DMS153 treated with DMSO at 0.1 percent for 48 hours (cell line): ENCODE measurements around the gene LYPD5.
"Not testable (repeated sequence)": the region's sequence is repeated elsewhere in the genome, so short reads cannot be mapped to it uniquely, and the experiment has no call there.

Experiments used
- DNase-seq: peaks from one replicate; lab custom pipeline; 2025; ENCODE audit not compliant: unreplicated experiment; lab: John Stamatoyannopoulos, UW

Gene LYPD5

DNA sequence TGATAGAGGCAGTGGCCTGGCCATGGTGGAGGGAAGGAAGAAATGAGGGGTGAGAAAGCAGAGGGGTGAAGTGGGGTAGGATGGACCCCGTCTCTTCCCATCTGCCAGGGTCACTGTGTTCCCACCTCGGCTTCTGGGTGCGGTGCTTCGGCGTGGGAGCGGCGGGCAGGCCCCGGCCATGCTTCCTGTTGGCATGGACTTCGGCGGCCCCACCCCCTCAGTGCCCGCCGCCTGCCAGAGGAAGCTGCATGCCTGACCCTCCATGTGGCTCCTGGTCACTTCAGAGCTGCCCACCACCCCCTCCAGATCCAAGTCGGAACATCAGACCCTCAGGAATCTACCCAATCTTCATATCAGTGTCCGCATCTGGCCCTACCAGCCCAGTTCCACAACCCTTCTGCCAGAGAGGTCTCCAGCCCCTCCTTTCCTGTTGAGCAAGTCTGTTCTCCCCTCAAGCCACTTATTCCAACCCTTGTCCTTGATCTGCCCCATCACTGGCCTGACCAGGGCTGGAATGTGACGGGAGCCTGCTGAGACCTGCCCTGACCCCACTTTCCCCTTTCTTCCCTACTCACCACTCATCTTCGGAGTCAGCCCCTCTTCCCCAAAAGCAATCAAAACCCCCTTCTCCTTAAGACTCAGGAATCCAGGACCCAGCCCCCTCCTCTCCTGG lies 23.0 kb downstream of the LYPD5 start:
- DNase-seq: no peak

DNA sequence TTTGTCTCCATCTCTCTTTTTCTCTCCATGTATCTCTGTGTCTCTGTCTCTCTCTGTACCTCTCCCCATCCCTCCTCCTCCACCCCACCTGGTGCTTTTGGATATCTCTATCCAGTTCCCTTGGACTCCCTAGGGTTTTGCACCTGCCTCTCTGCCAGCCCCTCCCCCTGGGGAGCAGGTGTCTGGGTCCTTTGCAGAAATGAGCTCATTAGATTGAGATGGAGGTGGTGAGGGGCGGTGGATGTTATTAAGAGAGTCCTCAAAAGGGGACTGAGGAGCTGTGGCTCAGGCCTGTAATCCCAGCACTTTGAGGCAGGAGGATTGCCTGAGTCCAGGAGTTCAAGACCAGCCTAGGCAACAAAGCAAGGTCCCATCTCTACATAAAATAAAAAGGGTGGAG lies 23.6 kb downstream of the LYPD5 start:
- no peak for DNase-seq

DNA sequence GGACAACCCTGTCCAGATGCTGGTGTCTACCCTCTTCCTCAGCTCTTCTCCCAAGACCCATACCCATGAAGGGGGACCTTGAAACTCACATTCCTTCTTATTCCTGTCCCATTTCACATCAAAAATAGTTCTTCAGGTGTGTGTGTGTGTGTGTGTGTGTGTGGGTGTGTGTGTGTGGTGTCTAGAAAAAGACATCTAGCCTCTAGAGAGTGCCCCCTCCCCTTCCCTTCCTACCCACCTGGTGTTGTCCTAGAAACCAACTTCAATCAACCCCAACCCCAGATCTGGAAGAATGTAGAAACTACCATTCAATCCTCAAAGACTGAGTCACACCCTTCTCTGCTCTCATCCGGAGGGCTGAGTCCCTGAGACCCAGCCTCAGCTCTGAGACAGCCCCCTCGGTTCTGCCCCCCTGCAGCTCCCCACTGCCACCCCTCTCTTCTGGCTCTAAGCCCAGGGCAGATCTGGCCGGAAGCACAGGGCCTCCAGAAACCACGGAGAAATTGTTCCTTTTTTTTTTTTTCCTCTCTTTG lies 25.0 kb downstream of the LYPD5 start:
- DNase-seq: no peak

DNA sequence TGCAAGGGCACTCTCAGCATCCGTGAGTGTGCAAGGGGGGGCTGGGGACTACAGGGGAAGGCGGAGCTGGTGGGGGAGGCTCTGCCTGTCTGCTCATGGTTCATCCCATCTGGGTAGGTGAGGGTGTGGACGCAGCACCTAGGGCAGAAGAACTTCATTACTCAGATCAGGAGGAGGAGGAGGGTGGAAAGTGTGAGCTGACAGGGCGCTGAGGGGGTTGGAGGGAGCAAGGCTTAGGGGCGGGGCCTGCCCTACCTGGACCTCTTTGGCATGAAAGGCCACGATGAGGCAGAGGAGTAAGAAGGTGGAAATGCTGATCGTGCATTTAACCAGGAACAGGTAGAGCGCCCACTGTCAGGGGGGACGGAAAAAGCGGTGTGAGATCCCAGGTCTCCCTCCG lies 26.0 kb downstream of the LYPD5 start:
- no peak for DNase-seq

DNA sequence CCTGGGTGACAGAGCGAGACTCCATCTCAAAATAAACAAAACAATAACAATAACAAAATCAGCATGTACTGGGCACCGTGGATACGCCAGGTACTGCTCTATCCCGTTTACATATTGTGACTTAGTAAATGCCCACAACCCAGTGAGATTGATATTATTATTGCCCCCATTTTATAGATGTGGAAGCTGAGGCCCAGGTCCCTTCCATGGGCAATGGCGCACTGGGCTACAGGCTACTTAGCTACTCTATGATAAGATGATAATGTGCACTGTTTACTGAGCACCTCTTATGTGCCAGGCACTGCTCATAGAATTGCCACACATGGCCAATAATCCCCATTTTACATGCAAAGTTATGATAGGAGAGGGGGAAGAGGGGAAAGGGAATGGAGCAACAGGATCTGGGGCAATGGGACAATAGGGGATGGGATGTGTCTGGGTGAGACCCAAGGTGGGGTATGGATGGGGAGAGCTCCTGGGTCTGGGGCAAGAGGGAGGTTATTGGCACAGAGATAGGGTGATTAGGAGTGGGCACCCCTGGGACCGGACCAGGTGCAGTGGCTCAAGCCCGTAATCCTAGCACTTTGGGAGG lies 26.9 kb downstream of the LYPD5 start:
- DNase-seq: no peak

DNA sequence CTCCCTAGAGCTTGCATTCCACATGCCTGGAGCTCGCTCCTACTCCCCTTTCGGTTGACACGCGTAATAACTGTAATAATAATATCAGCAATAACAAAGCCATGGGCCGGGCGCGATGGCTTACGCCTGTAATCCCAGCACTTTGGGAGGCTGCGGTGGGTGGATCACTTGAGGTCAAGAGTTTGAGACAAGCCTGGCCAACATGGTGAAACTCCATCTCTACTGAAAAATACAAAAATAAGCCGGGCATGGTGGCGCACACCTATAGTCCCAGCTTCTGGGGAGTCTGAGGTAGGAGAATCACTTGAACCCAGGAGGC lies 27.3 kb downstream of the LYPD5 start:
- DNase-seq: not testable (repeated sequence)

DNA sequence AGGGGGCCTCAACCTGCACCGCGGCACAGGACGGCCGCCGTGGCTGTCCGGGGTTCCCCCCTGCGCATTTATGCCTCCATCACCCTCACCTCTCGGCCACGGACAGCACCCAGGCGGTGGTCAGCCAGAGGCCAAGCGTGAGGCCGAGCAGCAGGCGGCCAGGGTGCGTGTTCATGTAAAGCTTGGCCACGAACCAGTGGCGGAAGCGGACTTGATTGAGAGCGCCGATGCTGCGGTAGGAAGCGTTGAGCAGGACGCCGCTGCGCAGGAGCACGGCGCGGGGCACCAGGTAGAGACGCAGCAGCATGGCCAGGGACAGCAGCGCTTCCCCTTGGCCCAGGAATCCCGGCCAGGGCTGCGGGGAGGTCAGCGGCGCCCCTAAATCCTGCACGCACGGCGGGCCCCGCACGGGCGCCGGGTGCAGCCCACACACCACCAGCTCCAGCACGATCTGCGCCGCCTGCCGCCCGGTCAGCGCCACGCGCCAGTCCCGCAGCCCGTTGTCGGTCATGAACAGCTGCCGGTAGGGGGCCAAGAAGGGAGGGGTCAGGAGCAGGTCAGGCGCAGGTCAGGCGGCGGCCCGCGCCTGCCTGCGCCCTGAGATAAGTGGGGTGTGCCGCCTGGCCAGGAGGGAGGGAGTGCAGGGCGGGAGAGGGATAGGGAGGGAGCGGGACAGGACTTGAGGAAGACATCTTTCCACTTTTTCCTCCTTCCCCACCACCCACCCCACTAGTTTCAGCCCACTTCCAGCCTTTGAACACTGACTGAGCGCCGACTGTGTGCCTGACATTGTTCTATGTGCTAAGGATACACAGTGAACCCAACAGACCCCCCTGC lies 27.9 kb downstream of the LYPD5 start:
- DNase-seq: no peak

DNA sequence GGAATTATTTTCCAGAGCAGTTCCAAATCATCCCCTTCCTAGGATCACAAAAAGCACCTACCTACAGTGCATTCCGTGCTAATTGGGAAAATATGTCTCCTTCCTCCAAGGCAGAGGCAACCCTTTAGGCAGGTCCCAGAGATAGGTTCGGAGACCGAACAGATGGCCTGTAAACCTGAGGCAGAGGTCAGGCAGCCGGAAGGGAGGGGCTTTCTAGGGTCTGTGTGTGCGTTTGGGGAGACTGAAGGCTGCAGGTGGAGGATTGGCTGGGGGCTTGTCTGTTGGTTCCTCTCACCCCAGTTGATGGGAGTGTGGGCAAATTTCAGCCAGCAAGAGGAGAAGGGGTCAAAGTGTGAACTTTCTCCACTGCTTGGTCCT lies 28.5 kb downstream of the LYPD5 start:
- DNase-seq: no peak

DNA sequence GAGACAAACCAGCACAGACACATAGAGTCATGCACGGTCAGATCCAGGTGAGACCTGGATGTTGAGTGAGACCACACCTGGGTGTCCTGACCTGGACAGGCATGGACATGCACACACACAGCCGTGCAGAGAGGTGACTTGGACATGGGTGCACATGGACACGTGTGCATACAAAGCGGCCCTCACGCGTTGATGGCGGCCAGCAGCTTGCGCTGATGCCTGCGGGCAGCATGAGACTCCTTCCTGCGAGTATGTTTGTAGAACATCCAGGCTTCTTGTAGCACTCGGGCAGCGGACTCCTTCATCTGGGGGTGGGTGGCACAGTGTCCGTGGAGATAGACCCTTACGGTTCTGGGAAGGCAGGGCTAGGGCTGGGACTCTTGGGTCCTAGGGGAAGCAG lies 33.0 kb downstream of the LYPD5 start:
- no peak for DNase-seq

DNA sequence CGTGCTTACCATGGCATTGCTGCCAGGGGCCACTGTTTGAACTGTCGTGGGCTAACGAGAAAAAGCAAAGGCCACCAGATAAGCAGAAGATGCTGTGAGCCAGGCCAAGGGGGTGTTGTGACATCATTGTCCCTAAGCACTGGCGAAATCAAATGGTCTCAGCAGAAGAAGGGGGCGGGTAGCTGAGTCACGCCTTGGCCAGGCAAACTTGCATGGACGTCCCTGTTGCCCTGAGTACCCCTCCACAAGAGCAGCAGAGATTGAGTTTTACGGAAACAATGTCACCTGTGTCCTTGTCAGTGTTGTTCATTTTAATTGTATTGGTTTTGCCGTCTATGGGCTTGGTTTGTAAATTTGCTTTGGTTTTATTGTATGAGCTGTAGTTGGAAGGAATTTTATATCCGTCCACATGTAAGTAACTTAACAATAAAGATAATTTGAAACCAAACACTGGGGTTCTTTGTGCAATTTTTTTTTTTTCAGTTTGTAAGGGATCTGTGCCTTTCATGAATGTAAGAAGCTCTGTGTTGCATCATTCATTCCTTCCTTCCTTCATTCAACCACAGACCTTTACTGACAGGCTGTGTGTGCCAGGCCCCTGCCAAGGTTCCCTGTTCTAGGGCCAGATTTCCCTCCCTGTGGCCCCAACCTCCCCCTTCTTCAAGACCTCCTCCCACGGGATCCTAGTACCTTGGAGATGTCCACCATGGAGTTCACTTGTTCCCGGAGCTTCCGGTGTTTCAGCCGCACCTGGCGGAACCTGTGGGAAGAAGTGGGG lies 33.8 kb downstream of the LYPD5 start:
- DNase-seq: no peak

DNA sequence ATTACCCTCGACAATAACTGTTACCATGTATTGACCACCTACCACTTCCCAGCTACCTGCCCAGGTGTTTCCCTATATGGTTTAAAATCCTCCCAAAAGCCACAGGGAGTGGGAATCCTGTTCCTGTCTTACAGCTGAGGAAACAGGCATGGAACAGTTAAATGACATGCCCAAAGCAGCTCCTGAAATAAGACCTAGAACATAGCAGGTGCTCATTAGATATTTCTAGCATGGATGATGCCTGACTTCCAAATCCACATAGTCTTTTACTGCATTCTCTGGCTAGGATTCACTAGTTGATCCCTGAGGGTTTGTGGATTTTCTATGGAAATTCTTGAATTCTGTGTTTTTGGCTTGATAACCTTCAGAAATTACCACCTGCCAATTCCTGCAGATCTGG lies 34.4 kb downstream of the LYPD5 start:
- DNase-seq: no peak

DNA sequence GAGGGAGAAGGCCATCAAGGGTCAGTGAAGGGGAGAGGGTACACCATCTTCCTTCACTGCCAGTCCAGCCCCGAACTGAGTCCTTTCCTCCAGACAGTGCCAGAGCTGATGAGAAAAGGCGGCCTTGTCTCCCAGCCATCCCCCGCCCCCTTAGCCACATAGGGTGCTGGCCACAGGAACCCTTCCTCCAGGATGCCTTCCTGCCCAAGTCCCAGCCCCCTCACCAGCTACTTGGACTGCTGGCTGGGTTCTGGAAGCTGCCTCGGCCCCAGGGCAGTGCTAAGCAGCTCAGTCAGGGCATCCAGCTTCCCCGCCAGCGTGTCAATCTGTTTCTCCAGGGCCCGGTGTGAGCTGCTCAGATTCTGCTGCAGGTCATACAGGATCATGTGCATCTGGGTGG lies 34.9 kb downstream of the LYPD5 start:
- DNase-seq: no peak

DNA sequence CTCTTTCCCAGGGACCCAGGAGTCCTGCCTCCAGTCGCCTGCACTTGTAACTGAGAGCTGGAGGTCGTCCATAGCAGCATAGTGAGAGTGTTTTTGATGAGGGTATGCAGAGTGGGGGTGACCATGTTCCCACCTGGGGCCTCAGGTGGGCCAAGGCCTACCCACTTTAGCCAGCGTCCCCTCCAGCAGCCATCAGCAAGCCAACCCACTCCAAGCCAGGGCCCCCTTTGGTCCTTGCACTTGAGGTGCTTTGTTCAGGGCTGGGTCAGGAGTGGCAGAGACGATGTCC lies 35.5 kb downstream of the LYPD5 start:
- no peak for DNase-seq

DNA sequence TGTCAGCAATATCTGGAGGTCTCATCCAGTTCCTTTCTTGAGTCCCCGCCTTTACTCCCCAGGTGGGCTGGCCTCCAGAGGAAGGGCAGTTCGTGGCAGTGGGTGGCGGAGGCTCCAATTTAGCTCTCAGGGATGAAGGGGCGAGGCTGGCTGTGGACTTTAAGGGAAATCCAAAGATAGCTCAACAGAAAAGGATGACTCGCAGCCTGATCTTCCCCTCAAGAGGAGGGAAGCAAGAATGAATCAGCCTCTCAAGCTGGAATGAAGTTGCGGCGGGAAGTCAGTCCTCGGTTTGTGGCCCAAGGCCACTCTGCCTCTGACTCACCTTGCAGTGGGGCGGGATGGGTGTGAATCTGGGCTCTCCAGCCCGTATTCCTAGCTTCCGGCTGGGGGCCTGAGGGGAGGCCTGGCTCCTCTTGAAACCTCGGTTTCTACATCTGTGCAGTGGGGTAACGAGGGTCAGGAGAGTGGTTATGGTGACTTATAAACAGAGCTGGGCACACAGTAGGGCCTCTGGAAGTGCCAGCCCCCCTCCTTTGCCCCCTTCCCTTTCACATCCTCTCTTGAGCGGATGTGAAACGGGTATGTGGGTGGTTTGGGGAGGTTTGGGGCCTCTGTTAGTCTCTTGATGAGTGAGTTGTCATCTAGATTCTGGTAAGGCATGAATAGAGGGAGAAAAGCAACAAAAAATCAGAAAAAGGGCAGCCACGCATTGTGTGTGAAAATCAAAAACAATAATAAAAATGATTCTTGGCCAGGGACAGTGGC lies 37.0 kb downstream of the LYPD5 start:
- no peak for DNase-seq

DNA sequence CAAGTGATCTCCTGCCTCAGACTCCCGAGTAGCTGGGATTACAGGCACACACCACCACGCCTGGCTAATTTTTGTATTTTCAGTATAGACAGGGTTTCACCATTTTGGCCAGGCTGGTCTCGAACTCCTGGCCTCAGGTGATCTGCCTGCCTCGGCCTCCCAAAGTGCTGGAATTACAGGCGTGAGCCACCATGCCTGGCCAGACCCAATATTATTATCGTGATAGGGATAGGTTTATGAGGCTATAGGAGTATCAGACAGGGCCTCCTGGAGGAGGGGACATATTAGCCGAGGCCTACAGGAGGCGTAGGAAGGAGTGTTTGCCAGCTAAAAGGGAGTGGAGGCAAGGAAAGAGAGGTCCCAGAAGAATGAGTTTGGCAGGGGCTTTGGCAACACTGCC lies 37.6 kb downstream of the LYPD5 start:
- not testable (repeated sequence) for DNase-seq

DNA sequence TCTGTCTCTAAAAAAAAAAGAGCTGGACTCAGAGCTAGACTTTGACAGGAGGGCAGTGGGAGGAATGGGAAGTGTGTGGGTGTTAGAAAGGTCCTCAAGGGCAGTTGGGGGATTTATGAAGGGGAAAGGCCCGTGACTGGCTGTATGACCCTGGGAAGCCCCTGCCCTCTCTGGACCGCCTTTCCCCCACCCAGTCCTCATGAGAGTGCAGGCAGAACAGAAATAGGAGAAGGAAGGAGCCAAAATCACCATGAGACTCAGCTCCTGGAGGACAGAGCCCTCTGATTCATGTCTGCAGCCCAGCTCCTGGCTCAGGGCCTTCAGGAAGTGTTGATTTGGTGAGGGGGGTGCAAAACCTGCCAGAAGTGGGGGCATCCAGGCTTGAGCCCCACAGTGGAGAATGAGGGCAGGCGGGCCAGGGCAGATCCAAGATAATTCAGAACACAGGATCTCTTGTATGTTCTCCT lies 38.7 kb downstream of the LYPD5 start:
- DNase-seq: no peak

DNA sequence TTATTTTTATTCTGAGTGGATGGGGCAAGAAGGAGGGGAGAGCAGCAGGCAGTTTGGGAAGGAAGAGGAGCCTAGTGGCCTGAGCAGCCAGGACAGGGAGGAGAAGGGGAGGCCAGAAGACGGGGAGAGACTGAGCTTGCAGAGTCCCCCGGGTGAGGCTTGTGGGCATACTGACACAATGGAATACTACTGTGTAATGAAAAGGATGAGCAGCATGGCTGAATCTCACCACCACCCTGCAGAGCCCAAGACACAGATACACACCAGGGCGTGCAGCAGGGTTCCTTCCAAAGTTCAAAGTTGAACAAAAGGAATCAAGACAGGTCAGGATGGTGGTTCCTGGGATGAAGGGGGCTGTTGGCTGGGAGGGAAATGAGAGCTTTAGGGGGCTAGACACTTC lies 39.4 kb downstream of the LYPD5 start:
- no peak for DNase-seq

DNA sequence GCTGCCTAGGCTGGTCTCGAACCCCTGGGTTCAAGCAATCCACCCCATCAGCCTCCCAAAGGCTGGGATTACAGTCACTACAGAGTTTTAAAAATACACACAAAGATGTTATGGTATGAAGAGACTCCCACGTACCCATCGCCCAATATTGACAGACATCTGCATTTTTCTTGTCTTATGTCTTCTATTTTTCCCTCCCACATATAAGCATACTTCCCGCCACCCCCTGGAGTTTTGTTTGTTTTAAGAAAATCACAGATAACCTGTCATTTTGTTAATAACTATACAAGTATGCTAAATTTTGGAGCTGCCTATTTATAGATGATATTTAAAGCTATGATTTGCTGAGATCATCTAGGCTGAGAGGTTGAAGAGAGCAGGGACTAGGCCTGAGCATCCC lies 41.3 kb downstream of the LYPD5 start:
- DNase-seq: no peak

DNA sequence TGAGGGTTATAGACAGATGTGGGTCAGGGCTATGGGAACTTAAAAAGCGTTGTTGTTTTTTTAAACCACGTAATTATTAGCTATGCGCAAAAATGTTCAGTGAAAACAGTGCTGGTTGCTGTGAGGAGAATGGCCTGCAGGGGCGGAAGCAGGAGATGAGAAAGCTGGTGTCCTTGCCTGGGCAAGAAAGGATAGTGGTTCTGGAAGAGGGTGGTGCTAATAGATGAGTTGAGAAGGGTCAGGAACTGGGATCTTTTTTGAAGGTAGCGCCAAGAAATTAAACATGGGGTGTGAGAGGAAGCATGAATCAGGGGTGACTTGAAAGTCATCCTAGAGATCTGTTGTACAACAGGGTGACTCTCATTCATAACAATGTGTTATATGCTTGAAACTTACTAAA lies 42.7 kb downstream of the LYPD5 start:
- DNase-seq: no peak

DNA sequence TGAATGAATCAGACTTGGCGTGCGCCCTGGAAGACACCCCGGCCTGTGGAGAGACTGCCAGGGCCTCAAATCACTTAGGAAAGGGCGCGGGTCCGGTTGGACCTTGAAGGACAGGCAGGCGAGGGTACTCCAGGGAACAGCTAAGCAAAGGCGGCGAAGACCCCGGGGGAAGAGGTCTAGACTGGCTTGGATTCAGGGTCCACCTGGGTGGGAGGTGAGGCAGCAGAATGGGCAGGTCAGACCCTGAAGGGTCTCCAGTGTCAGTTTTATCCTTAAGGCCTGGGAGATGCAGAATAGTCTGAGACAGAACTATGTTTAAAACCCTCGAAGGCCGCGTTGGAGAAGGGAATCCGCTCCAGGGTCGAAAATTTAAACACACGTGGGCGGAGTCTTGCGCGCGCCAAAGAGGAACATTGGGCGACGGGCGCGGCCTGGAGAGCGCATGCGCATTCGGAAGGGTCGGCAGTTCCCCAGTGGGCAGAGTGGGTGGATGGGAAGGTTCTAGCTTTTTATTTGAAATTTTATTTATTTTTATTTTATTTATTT lies 46.9 kb downstream of the LYPD5 start:
- DNase-seq: peak; percentile 77
